Dedifferentiated amniotic fluid mesenchymal stem cell (primary cell): ENCODE measurements around the gene NADK2.
A peak's percentile ranks its signal among the peaks of the same experiment; 100 is the strongest.

Experiments used
- DNase-seq: peaks from one replicate; pipeline ENCODE4 v3.0.0-alpha.2; 2016; ENCODE audit errors: extremely low spot score

Gene NADK2

DNA sequence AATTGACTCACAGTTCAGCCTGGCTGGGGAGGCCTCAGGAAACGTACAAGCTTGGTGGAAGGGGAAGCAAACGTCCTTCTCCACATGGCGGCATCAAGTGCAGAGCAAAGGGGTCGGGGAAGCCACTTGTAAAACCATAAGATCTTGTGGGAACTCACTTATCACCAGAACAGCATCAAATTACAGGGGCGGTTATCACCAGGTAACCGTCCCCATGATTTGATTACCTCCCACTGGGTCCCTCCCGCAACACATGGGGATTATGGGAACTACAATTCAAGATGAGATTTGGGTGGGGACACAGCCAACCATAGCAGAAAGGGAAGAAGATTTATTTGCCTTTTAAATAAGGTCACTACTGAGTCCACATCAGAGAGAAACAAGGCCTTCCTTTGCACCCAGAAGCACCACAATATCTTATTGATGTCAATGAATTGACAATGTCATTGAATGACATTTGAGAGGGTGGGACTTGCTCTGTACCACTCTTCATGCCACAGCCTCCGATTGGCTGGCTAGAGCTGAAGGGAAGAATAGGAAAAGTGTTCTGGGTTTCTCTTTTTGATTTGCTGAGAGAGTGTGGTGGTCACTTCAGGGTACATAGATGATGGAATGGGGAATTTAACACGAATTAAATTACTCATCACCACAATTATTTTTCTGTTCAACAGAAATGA, 78.8 kb downstream of the NADK2 start:
- DNase-seq = no peak

DNA sequence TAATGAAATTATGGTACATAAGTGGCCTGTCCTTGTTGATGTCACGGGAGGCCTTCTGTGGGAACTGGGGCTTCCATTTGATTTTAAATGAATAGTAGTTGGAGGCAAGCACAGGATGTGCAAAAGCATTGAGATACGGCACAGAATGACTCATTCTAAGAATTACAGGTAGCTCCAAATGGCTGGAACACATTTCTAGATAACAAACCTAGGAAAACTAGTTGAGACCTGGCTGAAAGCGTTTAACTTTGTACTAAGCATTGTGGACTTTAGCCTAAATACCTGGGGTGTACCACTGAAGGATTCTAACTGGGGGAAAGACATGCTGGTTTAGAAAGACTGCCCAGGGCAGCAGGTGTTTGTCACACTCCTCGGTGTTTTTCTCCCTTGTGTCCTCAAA, 80.4 kb downstream of the NADK2 start:
- DNase-seq = no peak

DNA sequence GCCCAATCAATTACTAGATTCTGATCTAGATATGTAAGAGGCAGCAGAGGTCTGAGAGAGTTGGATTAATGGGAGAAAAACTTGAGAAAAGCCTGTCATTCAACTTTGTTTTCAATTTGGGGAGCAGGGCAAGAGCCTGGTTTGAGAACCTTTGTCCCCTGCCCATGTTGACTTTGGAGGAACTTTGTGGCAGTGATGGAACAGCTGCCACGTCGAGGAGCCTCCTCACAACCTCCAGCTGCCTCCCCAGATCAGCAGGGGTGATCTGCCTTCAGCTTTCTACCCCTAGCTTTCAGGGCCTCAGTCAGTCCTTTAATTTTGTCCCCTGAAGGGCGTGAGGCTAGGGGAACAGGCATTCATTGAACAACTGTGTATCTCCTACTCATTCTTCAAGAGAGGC, 81.1 kb downstream of the NADK2 start:
- no peak for DNase-seq

DNA sequence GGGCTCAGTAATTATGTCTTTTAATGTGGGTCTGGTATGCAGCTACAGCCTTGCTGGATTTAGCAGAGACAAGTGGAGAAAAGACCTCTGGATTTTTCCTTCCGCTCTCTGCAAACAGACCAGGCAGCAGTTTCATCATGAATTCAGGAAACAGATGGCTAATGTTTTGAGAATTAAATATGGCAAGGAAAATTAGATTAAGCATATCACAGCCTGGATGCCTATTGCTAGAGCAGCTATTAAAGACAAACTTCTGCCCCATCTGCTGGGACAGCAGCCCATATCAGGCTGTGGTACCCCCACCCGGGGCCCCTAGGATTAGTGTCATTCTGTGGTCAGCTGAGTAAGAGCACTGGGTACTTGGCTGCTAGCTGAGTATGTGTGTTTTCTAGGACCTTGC, 83.6 kb downstream of the NADK2 start:
- peak; percentile 82 for DNase-seq

DNA sequence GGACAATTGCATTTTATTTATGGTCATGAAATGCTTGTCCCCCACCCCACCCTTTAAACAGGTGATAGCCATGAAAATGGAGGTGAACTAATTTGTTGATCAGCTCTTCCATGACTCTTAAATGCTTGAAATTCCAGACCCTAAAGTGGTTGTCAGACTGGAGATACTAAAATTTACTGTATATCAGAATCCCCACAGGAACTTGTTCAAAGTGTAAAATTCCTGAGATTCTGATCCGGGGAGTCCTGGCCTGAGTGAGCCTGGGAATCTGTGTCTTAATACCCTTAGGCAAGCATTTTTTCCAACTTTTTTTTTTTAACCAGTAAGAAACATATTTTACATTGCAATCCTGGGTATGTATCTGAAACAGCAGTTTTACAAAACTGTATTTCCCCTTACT, 85.1 kb downstream of the NADK2 start:
- peak; percentile 92 for DNase-seq

DNA sequence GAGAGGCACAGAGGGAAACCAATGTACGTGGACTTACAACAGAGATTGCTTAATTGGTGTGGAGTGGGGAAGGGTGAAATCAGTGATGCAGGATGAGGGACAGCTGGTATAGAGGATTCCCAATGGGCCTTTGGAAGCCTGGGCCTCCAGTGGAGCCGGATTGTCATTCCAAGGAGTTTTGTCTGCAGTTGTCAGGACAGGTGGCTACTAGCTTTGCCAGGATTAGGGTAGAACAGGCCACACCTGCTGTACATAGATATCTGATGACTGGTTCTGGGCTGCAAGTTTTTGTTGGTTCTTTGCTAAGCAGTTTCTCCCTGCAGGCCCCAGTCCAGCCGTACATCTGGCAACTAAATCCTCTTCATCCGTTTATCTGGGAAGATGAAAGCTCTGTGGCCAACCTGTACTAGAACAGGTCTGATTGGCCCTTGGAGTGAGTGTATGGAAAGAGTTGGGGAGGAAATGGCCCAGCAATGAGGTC, 85.6 kb downstream of the NADK2 start:
- DNase-seq = peak; percentile 23

DNA sequence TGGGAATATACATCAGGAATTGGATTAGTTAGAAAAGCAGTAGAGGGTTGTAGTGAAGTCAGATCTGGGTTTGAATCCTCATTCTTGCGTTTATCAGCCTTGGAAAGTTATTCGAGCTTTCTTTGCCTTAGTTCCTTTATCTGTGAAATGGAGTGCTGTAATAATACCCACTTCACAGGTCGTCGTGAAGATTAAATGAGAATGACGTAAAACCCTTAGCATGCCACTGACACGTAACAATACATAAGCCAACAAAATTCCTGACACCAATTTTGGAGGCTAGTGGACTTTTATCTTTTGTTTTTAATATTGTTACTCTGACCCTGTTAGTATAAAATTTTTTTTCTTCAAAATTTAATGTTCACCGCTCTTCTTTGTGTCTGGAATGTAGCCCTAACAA, 86.4 kb downstream of the NADK2 start:
- no peak for DNase-seq

DNA sequence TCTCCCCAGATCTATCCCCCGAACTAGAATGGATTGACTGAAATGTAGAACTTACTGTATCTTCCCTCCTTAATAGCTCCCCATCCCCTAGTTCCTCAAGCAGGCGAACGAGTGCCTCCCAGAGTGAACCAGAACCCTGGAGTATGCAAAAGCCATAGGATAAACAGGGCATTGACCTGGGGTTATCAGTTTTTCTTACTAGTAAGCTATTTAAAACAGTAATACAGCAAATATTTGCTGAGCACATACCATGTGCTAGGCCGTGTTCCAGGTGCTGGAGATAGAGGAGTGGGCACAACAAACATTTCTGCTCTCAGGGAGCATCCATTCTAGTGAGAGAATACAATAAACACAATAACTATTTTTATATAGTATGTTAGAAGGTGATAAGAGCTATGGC, 88.0 kb downstream of the NADK2 start:
- DNase-seq = no peak

DNA sequence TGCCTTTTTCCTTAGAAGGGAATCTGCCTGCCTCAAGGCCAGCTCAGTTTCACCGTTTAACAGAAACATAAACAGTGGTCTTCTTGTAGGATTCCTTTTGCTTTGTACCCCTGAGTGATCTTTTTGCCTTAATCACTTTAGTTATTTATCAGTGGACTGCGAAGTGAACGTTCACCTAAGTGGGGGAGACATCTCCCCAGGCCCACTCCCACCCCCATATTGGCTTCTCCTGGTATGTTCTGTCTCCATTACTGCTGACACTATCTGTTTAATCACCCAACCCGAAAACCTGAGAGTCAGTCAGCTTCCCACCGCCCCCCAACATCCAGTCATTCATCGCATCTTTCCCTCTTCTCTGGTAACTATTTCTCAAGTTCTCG, 88.4 kb downstream of the NADK2 start:
- DNase-seq = no peak

DNA sequence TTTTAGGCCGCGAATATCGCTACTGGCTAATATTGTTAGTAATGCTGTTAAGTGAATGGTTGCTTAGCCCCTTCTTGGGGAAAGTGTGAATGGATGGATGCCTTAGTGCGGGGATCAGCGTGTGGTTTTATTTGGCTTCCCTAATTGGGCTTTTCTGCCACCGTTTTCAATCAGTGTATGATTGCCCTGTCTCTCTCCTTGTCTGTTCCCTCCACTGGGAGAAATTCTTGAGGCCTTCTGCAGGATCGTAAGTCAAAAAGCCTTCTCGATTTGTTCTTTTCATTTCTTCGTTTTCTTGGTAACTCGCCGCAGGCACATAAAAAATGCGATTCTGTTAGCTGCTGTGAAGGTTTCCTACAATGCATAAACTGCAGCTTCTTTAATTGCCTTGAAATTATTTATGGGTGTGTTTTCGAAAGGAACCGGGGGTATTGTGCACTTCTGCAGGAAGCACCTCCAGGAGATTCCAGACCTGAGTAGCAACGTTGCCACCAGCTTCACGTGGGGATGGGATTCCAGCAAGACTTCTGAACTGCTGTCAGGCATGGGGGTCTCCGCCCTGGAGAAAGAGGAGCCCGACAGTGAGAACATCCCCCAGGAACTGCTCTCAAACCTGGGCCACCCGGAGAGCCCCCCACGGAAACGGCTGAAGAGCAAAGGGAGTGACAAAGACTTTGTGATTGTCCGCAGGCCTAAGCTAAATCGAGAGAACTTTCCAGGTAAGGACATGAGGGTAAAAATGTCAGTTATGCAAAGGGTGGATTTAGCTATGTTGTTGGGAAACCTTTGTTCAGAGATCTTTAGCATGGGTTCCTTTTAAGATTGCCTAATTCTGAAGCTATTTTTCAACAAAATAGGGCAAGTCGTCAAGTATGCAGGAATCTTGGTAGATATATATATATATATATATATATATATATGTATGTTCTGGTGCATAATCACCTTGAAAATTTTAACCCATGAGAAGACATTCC, 89.1 kb downstream of the NADK2 start:
- DNase-seq = no peak

DNA sequence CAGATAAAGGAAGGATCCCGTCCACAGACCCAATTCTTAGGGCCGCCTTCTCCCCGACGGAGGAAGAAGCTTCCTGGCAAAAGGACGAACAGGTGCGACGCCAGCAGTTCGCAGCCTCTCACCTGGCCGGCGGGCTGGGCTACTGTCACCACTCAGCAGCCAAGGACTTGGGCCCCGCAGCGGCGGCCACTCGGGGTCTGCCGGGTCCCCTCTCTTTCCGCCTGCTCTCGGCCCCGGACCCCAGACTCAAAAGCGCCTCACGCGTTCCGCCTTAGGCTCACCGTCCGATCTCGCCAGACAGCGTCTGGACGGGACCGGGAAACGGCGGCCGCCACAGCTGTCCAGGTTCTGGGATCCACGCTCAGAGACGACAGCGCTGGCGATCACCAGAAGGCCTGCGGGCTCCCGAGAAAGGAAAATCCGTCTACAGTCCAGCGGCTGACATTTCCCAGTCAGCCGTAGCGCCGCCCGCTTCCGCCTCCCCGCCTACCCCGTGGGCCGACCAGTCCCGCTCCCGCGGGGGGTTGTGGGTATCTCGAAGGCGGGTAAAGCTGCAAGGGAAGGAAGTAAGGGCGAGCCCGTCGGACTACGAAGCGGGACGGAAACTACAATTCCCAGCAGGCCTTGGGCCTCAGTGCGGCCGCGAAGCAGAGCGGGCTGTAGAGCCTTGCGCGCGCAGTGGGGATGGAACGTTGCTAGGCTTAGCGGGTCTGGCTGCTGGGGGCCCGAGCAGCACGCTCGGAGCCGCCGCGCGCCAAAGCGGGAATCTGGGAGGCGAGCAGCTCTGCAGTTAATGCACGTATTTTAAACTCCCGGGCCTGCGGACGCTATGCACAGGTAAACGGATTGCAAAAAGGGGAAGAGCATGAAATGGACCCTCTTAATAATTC, 90.0 kb downstream of the NADK2 start, which contains the start of the genes LMBRD2 and SKP2:
TSS of gene LMBRD2 (minus strand) at position 454 of the 890 bp plus-strand sequence. CDS start 8,538 bp downstream, outside the sequence.
TSS of gene SKP2 (plus strand) at position 678 of the 890 bp plus-strand sequence. CDS start at position 830, 152 bp downstream.
- peak; percentile 99 for DNase-seq

DNA sequence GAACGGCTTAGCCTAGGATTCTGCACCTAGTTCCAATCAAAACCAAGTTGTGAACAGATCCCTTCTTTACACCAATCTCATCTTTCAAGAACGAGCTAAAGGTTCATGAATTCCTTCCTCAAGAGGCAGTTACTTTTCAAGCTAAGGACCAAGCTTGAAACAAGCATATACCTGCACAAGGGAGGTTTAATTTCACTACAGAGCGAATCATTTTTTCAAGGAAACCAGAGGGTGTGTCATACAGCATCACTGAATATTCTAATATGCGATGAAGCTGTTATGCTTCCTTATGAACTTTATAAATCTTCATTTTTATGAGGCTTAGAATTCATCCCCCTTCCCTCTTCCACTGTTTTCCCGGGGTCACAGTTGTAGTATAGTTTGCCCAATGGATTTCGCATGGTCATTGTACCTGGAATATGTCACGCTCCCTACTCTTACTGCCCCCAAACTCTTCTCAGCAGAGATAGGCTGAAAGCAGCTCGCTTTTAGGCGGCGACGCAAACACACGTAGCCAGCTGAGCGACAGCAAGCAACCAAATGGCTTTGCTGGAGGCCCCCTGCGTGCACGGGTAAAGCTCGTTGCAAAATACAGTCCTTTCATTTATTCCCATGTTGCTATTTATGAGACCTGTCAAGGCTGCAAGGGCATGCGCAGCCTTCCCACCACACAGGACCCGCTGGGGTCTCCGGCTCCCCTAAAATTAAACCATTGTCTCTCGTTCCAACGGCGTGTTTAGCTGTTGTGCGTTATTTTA, 90.9 kb downstream of the NADK2 start:
- peak; percentile 34 for DNase-seq

DNA sequence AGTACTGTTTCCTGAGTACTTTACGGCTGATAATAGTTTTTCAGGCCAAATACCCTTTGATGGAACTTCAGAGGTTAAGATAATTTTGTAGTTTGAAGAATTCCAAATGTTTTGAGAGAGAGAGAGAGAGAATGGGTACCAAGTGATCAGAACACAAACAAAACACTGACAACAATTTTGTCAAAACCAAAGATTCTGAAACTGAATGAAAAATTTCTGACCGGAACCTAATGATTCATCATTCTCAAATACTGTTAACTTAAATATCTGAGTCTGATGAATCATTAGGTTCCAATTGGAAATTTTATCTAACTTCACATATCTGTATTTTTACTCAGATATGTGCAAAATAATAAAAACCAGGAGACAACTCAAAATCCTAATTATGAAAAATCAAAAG, 94.0 kb downstream of the NADK2 start:
- no peak for DNase-seq

DNA sequence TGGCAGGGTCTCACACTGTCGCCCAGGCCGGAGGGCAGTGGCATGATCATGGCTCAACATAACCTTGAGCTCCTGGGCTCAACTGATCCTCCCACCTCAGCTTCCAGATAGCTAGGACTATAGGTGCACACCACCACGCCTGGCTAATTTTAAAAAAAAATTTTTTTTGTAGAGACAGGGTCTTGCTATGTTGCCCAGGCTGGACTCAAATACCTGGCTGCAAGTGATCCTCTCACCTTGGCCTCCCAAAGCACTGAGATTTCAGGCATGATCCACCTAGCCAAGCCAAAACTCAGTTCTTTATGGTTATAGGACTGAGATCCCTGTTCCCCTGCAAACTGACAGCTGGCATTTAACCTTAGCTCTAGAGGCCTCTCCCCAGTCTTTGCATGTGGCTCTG, 95.3 kb downstream of the NADK2 start:
- no peak for DNase-seq

DNA sequence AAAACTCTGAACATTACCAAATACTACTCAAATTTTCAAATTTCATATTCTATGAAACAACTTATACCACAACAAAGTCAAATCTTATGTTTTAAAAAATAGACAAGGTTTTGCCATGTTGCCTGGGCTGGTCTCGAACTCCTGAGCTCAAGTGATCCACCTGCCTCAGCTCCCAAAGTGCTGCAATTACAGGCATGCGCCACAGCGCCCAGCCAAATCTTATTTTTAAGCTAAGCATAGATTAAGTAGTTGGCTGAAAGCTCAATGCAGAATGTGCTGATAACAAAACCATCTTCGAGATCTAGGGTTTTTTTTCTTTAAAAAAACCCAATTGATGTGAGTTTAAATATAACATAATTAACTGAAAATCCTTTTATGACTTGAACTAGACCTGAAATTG, 96.4 kb downstream of the NADK2 start:
- no peak for DNase-seq
